HepG2 (cell line): ENCODE data around the gene SHISA5. TPM values are rescaled to one million over a fixed set of nuclear protein-coding genes. Genes with fewer than 3 reads are reported as not detected.
A peak's percentile ranks its signal among the peaks of the same experiment; 100 is the strongest.

Experiments
- CBX1 ChIP-seq: IDR thresholded peaks from one replicate; pipeline ENCODE4 v1.6.1; 2016; ENCODE audit warnings: antibody characterized with exemption, low read depth
- EP300 ChIP-seq, 3 experiments: sonication (generic) in 1 of 3; formaldehyde crosslinking in 1 of 3; IDR thresholded peaks; 2 replicates each; pipeline versions ENCODE4 v1.5.1 to v1.6.1; 2011 to 2020; ENCODE audit warnings: low read depth in 2 of 3, low read length in 2 of 3, borderline replicate concordance in 1 of 3, improper control_type of control experiment in 1 of 3, mild to moderate bottlenecking in 1 of 3, missing genetic modification reagents in 1 of 3, moderate library complexity in 1 of 3
- KAT7 ChIP-seq: IDR thresholded peaks from 2 replicates; pipeline ENCODE4 v1.6.1; 2018; ENCODE audit warnings: borderline replicate concordance, missing compliant biosample characterization
- NFKB2 ChIP-seq: sonication (generic); formaldehyde crosslinking; IDR thresholded peaks from 2 replicates; pipeline ENCODE4 v1.4.0; 2020; ENCODE audit warnings: missing genetic modification reagents, borderline replicate concordance
- PATZ1 ChIP-seq: sonication (generic); formaldehyde crosslinking; IDR thresholded peaks from 2 replicates; pipeline ENCODE4 v1.4.0; 2020; ENCODE audit warnings: missing genetic modification reagents
- PRDM10 ChIP-seq: sonication (generic); formaldehyde crosslinking; IDR thresholded peaks from 2 replicates; pipeline ENCODE4 v1.4.0; 2020; ENCODE audit warnings: low read depth, missing genetic modification reagents
- TBX2 ChIP-seq: sonication (generic); formaldehyde crosslinking; IDR thresholded peaks from 2 replicates; pipeline ENCODE4 v1.5.0; 2020; ENCODE audit warnings: missing genetic modification reagents, mild to moderate bottlenecking, borderline replicate concordance
- ZBTB10 ChIP-seq: sonication (generic); formaldehyde crosslinking; IDR thresholded peaks from 2 replicates; pipeline ENCODE4 v1.4.0; 2020; ENCODE audit warnings: missing genetic modification reagents, borderline replicate concordance
- ZMAT5 ChIP-seq: sonication (generic); formaldehyde crosslinking; IDR thresholded peaks from 2 replicates; pipeline ENCODE4 v1.5.0; 2020; ENCODE audit warnings: mild to moderate bottlenecking, low read depth, missing genetic modification reagents, borderline replicate concordance
- polyA plus RNA-seq, 8 experiments: library from polyadenylated mRNA; depleted of rRNA in 3 of 8; stranded (reverse) in 7 of 8; unstranded in 1 of 8; fragments of >200 nt; fragmentation: Illumina TruSeq in 4 of 8; extraction: Trizol in 4 of 8; gene quantifications; 2 replicates each; pipeline versions ENCODE4 v1.2.1 to v1.2.3, GENCODE V29; 2011 to 2016; ENCODE audit warnings: low read depth in 4 of 8, missing spikeins in 1 of 8, mixed read lengths in 1 of 8; ENCODE audit not compliant: insufficient read depth in 1 of 8
- total RNA-seq, 5 experiments: library from RNA; depleted of rRNA; stranded (reverse); fragments of >200 nt; fragmentation: Illumina TruSeq; extraction: Trizol; gene quantifications; 2 replicates each; pipeline ENCODE4 v1.2.3, GENCODE V29; 2016; ENCODE audit warnings: low read depth in 1 of 5
- TF ChIP-seq, protein P1 (sequence below): sonication (generic); formaldehyde crosslinking; IDR thresholded peaks from 2 replicates; pipeline ENCODE4 v1.5.1; 2020; ENCODE audit warnings: missing genetic modification reagents, mild to moderate bottlenecking, borderline replicate concordance
- TF ChIP-seq, protein P2 (sequence below): sonication (generic); formaldehyde crosslinking; IDR thresholded peaks from 2 replicates; pipeline ENCODE4 v1.5.1; 2020; ENCODE audit warnings: mild to moderate bottlenecking, missing genetic modification reagents, moderate library complexity
- TF ChIP-seq, protein P3 (sequence below): sonication (generic); formaldehyde crosslinking; IDR thresholded peaks from 2 replicates; pipeline ENCODE4 v1.4.0; 2020; ENCODE audit warnings: mild to moderate bottlenecking, missing genetic modification reagents

The SHISA5 gene
- total and polyA plus RNA-seq, 2 of the 13 experiments (the other 11 are each of a cell fraction or from before 2014, with no cell fraction given), result 75.8 to 91.4 TPM

GRCh38 chr3:48472923-48473616 is 30.9 kb downstream of the SHISA5 start (continued):
- TF ChIP-seq ZBTB10 (CRISPR knock-in tag), result no peak
- no peak for TF ChIP-seq ZMAT5 (CRISPR knock-in tag)
- TF ChIP-seq TBX2 (CRISPR knock-in tag), result peak; percentile 79
- peak; percentile 89 for TF ChIP-seq PATZ1 (CRISPR knock-in tag)
- TF ChIP-seq CBX1, result peak; percentile 93
- TF ChIP-seq, protein P1, sequence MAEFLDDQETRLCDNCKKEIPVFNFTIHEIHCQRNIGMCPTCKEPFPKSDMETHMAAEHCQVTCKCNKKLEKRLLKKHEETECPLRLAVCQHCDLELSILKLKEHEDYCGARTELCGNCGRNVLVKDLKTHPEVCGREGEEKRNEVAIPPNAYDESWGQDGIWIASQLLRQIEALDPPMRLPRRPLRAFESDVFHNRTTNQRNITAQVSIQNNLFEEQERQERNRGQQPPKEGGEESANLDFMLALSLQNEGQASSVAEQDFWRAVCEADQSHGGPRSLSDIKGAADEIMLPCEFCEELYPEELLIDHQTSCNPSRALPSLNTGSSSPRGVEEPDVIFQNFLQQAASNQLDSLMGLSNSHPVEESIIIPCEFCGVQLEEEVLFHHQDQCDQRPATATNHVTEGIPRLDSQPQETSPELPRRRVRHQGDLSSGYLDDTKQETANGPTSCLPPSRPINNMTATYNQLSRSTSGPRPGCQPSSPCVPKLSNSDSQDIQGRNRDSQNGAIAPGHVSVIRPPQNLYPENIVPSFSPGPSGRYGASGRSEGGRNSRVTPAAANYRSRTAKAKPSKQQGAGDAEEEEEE (CRISPR knock-in tag), result 0 out of 2 replicates have a peak, but pooled peaks have one; percentile 36
- TF ChIP-seq, protein P2, sequence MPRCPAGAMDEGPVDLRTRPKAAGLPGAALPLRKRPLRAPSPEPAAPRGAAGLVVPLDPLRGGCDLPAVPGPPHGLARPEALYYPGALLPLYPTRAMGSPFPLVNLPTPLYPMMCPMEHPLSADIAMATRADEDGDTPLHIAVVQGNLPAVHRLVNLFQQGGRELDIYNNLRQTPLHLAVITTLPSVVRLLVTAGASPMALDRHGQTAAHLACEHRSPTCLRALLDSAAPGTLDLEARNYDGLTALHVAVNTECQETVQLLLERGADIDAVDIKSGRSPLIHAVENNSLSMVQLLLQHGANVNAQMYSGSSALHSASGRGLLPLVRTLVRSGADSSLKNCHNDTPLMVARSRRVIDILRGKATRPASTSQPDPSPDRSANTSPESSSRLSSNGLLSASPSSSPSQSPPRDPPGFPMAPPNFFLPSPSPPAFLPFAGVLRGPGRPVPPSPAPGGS (CRISPR knock-in tag), result peak; percentile 86; the same call in 1 of the 2 replicates
- peak in 1 of 2 experiments; percentile 55; a peak in 2 of 4 replicates for TF ChIP-seq EP300 (IDR thresholded peaks at IDR 0.05; ENCODE audit: low read depth in 2 of 2, low read length in 2 of 2)
- TF ChIP-seq EP300 (CRISPR knock-in tag; IDR thresholded peaks at IDR 0.05; ENCODE audit: borderline replicate concordance), result peak; percentile 62
- peak; percentile 47; the same call in 1 of the 2 replicates for TF ChIP-seq NFKB2 (CRISPR knock-in tag)
- TF ChIP-seq, protein P3, sequence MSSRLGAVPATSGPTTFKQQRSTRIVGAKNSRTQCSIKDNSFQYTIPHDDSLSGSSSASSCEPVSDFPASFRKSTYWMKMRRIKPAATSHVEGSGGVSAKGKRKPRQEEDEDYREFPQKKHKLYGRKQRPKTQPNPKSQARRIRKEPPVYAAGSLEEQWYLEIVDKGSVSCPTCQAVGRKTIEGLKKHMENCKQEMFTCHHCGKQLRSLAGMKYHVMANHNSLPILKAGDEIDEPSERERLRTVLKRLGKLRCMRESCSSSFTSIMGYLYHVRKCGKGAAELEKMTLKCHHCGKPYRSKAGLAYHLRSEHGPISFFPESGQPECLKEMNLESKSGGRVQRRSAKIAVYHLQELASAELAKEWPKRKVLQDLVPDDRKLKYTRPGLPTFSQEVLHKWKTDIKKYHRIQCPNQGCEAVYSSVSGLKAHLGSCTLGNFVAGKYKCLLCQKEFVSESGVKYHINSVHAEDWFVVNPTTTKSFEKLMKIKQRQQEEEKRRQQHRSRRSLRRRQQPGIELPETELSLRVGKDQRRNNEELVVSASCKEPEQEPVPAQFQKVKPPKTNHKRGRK (CRISPR knock-in tag), result no peak
- TF ChIP-seq PRDM10 (CRISPR knock-in tag), result peak; percentile 82; the same call in 1 of the 2 replicates
- peak; percentile 26; the same call in 1 of the 2 replicates for TF ChIP-seq KAT7 (CRISPR knock-in tag)
